IPS DF 4.7 (cell line): ENCODE results near the gene NDUFB1.
A peak's percentile ranks its signal among the peaks of the same experiment; 100 is the strongest.

Experiments
- DNase-seq: peaks from one replicate; pipeline ENCODE4 v3.0.0-alpha.2; 2013; ENCODE audit warnings: low spot score; ENCODE audit errors: extremely low read depth

Gene NDUFB1

DNA sequence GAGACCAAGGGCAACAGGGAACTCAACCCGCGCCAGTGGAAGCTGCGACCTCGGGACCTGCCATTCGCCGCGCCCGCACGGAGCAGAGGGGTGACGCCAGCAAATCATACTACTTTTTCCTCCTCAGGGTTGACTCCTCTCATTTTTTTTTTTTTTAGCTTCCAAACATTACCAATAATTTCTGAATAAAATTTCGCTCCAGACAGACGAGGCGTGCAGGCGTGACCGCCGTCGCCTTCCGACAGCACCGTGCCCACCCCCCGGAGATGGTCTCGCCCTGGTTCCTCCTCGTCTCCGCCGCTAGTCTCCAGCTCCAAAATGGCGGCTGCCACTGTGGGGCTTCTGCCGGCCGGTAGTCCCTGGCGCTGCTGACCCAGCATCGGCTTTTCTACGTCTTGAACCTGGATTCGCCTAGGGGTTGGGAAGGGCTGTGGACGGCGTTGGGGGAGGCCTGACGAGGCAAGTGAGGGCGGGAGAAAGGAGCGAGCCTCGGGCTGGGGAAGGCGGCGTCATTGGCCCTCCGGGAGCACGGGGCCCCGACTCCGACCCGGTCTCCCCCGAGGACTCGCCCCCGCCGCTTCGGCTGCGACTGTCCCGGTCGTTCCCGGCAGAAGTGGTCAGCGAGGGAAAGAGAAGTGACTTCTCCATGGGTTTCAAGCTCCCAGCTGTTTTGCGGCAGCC is at the start of gene NDUFB1, which contains the start of gene CPSF2:
Gene NDUFB1 (minus strand): TSS at position 37 of the 681 bp plus-strand sequence. CDS start 4,069 bp downstream, outside the sequence.
Gene CPSF2 (plus strand): TSS at position 300 of the 681 bp plus-strand sequence. CDS start 9,016 bp downstream, outside the sequence.
- no peak for DNase-seq

- DNase-seq: no peak
Observed at GRCh38 chr14:92164958-92165357, 43.5 kb upstream of the NDUFB1 start.

DNA sequence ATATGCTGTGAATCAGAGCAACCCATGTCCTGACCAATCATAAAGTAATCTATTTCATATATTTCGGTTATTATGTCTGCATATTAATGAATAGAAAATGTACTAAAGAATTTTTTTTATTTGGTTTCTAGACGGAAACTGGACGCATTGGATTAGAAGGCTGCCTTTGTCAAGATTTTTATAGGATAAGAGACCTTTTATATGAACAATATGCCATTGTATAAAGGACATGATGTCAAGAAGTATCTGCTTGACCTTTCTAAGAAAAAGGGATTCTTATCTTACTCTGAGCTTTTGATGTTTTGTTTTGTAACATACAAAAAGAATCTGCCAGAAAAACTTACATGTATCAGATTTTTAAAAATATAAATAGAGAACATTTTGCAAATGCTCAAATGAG is 40.0 kb upstream of the NDUFB1 start:
- no peak for DNase-seq

DNA sequence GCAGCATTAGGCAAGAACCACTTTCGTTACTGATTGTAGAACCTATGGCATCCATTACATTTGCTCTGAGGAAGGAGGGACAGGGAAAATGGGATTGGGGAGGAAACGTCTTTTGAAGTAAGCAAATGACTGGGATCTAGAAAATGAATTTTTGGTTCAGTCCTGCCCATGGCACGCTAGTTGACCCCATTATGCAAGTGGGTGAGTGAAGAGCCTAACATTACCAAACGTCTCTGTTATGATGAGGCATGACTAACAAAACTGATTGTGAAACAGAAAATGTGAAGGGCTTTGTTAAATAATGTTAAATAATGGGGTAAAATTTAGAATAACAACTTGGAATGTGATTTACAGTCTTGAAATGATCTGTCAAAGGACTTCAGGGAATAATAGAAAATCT is 39.1 kb upstream of the NDUFB1 start:
- no peak for DNase-seq

- no peak for DNase-seq
Observed at GRCh38 chr14:92154283-92154942, 32.9 kb upstream of the NDUFB1 start.

DNA sequence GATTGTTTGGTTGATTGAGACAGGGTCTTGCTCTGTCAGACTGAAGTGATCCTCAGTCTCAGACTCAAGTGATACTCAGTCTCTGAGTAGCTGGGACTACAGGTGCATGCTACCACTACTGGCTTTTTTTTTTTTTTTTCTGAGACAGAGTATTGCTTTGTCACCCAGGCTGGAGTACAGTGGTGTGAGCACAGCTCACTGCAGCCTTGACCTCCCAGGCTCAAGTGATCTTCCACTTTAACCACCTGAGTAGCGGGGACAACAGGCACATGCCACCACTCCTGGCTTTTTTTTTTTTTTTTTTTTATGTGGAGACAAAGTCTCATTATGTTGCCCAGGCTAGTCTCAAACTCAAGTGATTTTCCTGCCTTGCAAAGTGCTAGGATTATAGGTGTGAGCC is 32.1 kb upstream of the NDUFB1 start:
- DNase-seq: no peak

GRCh38 chr14:92144708-92145107 is 23.2 kb upstream of the NDUFB1 start:
- no peak for DNase-seq

DNA sequence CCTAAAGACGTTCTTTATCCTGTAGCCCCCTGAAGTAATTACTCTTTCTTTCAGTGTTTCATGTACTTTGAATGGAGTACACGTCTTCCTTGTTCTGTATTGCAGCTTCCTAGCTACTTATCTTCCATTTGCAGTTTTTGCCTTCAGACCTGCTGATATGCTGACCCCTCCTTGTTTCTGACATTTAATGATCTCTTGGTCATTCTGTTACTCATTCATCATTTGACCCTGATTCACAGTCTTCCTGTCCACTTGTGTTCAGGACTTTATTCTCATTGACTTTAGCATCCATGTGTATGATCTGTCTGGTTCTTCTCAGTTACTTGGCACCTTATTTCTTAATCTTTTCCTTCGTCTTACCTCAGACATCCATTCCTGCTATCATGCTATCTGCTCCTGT is 22.5 kb upstream of the NDUFB1 start:
- no peak for DNase-seq

- no peak for DNase-seq
Observed at GRCh38 chr14:92143309-92143708, 21.8 kb upstream of the NDUFB1 start.

DNA sequence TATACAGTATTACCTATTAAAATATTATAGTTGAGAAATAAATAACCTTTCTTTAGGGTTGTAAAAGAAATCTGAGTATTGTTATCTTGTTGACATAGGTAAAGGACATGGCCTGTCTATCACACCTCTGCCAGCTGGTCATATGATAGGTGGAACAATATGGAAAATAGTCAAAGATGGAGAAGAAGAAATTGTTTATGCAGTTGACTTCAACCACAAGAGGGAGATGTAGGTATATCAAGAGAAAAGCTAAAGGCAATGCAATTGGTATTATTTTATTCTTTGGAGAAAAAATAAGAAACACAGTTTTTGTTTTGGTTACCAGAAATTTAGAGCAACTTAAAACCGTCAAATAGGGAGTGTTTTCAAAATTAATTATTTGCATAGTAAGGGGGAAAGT is 13.8 kb upstream of the NDUFB1 start:
- no peak for DNase-seq

- no peak for DNase-seq
Observed at GRCh38 chr14:92134456-92134855, 12.9 kb upstream of the NDUFB1 start.

GRCh38 chr14:92122761-92123160 is 1.3 kb upstream of the NDUFB1 start:
- no peak for DNase-seq

DNA sequence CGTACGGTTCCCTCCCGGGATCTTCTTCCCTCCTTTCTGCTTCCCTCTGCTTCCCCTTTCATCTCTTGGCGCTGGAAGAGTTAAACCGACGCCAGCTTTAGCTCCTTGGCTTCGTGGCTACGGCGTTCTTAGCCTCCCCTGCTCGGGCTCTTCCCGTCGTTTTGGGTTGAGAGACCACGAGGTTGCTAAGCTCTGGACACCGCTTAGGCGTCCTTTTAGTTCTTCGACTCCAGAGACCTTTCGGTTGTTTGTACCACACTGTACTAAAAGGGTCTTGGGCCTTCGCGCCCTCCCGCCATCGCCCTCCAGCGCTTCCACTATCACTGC is 808 bp upstream of the NDUFB1 start:
- DNase-seq: no peak

DNA sequence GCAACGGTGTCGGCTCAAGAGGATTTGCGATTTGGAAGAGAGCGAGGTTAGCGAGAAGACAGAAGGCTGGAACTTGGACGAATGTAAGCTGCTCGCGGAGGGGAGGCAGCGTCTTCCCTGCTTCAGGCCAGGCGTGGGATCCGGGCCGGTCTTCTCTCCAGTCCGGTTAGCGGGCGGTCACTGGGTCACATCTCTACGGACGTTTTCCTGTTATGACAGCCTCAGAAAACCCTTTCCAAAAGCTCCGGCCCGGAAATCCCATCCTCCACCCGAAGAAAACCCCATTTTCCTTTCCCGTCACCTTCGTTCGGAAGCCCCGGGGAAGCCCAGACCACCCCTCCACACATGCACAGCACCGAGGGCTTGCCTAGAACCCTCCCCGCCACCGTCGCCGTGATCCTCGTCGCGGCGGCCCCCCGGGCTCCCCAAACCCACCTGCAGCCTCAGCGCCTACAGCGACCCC is 268 bp downstream of the NDUFB1 start:
- DNase-seq: no peak

DNA sequence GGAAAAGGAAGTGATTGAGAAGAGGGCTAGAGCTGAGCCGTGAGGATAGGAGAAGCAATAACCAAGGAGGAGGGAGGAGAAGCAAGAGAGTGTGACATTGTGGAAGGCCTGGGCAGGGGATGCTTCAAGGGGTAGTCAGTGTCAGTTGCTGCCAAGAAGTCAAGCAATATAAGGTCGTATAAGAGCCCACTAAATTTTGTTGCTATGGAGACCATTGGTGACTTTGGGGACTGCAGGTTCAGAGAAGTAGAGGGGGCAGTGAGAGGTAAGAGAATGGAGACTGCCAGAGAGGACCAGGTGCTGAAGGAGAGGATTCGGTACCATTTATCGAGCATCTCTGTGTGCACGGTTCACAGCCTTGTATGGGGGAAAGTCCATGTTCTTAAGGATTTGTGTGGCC is 12.0 kb downstream of the NDUFB1 start:
- DNase-seq: no peak

GRCh38 chr14:92108345-92109254 is 12.9 kb downstream of the NDUFB1 start:
- peak; percentile 68 for DNase-seq

GRCh38 chr14:92106143-92106926 is 15.2 kb downstream of the NDUFB1 start, which contains the start of gene ATXN3:
TSS of gene ATXN3 (minus strand) at chr14:92106582. CDS start at chr14:92106552, 30 bp downstream.
- DNase-seq: peak; percentile 97

DNA sequence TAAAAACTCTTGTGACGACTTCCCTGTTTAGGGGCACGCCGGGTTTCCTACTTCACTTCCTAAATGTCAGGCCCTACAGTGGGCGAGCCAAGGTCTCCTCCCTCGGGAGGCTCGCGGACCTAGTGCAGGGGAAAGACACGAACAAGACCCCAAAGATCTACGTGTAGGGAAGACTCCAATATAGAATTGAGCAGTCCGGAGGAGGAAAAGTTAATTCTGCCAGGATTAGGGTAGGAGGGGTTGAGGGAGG is 15.7 kb downstream of the NDUFB1 start:
- no peak for DNase-seq

- DNase-seq: no peak
Observed at GRCh38 chr14:92105073-92105892, 16.2 kb downstream of the NDUFB1 start.

- no peak for DNase-seq
Observed at GRCh38 chr14:92103363-92103989, 18.0 kb downstream of the NDUFB1 start.
